GM10266 (cell line): ENCODE results near the gene CDHR2.
A peak's percentile ranks its signal among the peaks of the same experiment; 100 is the strongest.

Source experiments
- DNase-seq: peaks from one replicate; pipeline ENCODE4 v3.0.0; 2012; ENCODE audit errors: extremely low spot score
- TF ChIP-seq, protein P1 (sequence below): IDR thresholded peaks from 2 replicates; pipeline ENCODE4 v1.5.1; 2012; ENCODE audit warnings: mild to moderate bottlenecking, low read depth; ENCODE audit not compliant: control insufficient read depth, insufficient read depth; ENCODE audit errors: missing control alignments

Gene CDHR2

DNA sequence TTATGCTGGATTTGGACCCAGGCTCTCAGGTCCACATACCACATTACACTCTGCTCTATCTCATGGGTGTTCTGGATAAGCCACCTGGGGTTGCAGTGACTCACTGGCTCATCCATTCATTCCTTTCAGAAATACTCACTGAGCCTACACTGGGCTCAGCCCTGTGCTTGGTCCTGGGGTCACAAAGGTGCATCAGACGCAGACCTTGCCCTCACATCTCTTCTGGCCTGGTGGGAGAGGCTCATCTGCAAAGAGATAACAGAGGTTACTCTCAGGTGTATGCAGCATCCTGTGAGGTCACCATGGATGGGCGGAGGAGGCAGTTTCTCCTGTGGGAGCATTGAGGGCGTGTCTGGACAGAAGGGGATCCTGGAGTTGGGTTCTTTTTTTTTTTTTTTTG, 12.1 kb downstream of the CDHR2 start:
- DNase-seq = no peak
- TF ChIP-seq, protein P1, sequence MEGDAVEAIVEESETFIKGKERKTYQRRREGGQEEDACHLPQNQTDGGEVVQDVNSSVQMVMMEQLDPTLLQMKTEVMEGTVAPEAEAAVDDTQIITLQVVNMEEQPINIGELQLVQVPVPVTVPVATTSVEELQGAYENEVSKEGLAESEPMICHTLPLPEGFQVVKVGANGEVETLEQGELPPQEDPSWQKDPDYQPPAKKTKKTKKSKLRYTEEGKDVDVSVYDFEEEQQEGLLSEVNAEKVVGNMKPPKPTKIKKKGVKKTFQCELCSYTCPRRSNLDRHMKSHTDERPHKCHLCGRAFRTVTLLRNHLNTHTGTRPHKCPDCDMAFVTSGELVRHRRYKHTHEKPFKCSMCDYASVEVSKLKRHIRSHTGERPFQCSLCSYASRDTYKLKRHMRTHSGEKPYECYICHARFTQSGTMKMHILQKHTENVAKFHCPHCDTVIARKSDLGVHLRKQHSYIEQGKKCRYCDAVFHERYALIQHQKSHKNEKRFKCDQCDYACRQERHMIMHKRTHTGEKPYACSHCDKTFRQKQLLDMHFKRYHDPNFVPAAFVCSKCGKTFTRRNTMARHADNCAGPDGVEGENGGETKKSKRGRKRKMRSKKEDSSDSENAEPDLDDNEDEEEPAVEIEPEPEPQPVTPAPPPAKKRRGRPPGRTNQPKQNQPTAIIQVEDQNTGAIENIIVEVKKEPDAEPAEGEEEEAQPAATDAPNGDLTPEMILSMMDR = no peak

DNA sequence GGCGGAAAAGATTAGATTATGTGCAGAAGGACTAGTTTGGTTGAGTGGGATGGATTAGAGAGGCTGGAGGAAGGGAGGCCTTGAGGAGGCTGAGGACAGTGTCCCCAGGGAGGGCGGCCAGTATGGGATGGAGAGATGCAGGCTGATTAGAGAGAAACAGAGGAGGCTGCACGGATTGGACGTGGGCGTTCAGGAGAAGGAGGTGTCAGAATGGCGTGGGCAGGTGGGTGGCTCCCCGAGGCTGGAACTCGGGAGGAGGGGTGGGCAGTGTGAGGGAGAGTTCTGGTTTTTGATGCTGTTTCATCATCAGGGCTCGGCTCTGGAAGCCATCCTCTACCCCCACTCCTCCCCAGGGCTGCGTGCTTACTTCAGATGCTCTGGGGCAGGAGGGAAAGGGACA, 13.0 kb downstream of the CDHR2 start:
- DNase-seq = no peak
- TF ChIP-seq, protein P1 = no peak

DNA sequence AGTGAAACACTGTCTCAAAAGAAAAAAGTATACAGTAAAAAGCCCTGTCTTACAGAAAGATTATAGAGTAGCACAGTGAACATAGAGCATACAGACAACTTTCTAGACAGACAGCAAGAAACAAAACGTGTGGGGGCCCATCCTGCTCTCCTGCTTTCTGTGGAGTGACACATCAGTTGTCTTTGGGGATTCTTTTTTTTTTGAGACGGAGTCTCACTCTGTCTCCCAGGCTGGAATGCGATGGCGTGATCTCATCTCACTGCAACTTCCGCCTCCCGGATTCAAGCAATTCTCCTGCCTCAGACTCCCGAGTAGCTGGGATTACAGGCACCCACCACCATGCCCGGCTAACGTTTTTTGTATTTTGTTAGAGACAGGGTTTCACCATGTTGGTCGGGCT, 14.9 kb downstream of the CDHR2 start:
- no peak for DNase-seq
- TF ChIP-seq, protein P1 = no peak

DNA sequence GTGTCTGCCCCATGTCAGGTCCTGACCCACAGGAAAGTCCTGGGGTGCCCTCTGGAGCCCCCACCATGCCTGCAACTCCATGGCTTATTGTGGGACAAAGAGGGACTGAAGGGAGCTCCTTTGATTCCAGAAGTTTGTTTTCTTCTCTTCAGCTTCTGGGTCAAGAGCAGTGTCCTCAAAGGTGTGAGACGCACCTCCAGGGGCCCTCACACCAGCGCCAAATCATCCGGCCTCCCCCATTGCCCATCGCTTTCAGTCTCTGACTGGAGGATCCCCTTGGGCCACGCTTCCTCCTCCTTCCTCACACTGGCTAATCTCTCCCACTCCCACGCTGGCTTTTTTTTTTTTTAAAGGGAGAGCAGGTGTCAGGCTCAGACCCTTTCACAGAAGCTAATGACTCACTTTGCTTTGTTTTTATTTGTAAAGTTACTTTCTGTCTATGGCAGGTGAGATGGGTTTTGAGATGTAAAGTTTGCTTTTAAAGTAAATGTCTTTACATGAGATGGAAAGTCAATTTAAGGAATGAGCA, 16.7 kb downstream of the CDHR2 start:
- no peak for DNase-seq
- TF ChIP-seq, protein P1 = no peak

DNA sequence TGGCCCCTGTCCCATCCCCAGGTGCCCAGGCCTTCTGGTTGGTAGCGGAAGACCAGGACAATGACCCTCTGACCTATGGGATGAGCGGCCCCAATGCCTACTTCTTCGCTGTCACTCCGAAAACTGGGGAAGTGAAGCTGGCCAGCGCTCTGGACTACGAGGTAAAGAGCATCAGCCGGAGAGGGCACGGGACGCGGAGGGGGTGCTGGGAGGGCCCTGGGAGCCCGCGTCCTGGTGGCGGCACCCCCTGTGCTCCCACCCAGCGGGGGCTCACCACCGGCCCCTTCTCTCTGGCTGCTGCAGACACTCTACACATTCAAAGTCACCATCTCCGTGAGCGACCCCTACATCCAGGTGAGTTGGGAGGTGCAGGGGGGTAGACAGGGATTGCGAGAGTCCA, 19.5 kb downstream of the CDHR2 start:
- DNase-seq = no peak
- TF ChIP-seq, protein P1 = no peak

DNA sequence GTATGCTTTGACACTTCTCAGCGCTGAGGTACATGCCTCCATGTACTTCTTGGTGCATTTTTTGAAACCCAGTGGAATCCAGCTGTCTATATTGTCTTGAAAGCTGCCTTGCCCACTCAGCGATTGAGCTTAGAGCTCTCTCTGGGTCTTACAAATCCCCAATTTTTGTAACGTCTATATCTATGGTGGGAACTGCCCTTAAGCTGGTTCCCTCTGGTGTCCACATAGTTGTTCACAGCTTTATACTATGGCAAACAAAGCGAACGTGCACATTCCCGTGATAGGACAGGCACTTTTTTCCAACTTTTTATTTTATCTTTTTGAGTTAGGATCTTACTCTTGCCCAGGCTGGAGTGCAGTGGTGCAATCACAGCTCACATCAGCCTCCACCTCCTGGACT, 20.9 kb downstream of the CDHR2 start:
- TF ChIP-seq, protein P1 = no peak
- no peak for DNase-seq

DNA sequence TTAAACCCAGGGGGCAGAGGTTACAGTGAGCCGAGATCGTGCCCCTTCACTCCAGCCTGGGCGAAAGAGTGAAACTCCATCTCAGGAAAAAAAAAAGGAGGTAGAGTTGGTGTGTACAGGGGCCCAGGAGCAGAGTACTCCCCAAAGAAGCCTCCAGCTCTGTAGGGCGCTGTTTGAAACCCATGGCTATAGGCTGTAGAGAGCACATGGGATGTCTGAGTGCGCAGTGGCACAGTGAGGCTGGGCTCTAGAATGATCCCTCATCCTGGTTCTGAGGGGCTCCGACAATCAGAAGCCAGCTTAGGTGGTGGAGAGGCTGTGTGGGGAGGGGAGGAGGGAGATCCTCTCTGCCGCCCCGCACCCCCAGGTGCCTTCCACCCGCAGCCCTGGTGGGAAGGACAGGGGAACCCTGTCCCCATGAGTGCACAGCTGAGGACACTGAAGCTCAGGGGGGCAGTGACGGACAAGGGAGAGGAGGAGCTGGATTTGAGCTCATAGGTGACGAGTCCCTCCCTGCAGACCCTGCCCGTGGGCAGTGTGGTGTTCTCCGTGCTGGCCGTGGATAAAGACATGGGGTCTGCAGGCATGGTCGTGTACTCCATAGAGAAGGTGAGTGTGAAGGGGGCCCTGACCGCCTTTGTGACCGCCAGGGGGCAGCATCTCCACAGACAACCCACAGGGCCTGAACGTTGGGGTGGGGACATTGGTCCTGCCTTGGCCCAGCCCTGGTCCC, 24.6 kb downstream of the CDHR2 start:
- DNase-seq = peak; percentile 87
- TF ChIP-seq, protein P1 = peak; percentile 79
